Measurements from ENCODE around the gene CDK17.

CDK17 gene

DNA sequence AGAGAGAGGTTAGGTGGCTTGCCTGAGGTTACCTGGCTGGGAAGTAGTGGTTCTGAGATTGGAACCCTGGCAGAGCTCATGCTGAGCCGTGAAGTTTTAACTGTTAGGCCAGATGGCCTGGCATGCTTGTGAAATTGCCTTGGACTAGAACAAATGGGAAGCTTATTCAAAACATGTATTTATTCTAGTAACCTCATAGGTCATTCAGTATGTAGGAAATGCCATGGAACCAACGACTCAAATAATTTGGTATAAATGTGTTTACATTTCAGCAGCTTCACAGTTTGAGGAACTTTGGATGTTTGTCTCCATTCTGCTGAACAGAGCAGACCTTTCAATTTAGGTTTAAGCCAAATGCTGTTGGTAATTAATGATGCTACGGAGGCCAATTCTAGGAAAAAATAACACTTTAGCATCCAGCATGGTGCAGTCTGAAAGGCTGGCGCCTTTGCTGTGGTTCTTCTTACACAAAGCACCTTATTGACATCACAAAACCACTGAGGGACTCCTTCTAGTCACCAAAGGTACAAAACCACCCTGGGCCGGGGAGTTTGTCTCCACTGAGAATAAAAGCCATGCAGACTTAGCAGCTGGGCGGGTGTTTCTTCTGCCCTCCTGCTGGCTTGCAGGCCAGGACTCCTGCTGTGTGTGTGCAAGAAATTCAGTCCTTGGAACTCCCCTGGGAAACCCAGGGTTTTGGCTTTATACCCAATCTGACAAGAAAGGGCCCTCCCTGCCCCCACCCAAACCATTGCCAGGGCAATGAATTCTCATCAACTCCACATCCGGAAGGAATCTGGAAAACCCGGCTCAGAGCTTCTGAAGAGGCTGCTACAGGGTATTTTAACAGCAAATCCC lies 141.9 kb downstream of the CDK17 start:
- no peak for DNase-seq

DNA sequence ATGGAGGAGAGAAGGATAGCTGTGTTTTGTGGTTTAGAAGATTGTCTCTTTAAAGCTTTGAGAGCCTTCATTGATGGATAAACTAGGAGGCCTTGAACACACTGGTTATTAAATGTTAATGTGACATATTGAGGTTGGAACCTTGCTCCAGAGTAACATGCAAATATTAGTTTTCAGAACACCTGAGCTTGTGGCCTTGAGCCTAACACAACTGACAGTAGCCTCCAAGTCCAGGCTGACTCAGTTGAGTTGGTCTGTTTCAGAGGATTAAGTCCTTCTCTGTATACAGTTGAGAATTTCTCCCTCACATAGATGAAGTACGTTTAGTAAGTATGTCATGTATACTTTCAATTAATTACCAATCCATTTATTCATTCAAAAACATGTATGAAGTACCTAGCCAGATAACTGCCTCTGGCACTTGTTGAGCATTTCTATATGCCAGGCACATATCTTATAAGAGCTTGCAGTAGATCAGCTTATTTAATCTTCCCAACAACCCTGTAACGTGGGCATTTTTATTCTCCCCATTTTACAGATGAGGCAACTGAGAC lies 142.6 kb downstream of the CDK17 start:
- no peak for DNase-seq

DNA sequence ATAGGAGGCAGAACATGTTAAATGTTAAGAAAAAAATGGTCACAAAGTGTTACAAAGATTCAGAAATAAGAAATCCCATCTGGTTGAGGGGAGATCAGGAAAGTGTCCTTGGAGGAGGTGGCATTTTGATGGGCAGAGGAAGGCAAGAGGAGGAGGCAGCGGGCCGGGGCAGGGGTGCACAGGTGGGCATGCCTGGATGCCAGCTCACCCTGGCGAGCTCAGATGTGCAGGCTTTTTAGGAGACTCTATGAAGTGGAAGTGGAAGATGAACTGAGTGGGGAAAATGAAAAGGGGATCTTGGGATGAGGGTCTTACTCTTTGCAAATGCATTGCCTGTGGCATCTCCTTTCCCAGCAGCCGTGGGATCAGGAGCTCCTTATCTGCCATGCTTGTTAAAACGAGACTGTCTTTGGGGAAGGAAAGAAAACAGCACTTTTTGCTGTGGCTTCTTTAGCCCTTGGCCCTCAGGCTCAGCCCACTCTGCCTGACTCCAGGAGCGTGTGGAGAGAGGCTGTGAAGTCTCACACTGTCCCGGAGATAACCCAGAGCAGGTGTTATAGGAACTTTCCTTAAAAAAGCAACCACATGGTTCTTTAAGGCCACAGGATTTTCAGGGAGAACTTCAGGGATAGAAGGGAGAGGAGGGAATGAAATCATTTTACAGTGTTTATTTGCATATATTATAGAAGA lies 143.4 kb downstream of the CDK17 start:
- DNase-seq = no peak

DNA sequence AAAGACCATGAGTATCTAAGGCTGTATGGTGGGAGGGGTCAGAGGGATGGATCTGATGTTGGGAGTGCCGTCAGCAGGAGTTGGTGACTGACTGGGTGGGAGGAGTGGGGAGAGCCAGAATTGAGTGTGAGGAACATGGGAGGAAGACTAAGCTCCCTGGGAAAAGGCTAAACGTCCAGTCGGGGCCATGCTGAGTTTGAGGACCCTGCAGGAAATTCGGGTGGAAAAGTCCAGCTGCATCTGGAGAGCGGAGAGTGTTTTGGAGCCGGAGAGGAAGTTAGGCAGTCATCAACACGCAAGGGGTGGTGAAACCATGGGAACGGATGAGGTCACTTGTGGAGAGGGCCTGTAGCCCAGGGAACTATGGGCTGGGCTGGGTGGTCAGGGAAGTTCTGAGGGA lies 145.2 kb downstream of the CDK17 start:
- DNase-seq = no peak

DNA sequence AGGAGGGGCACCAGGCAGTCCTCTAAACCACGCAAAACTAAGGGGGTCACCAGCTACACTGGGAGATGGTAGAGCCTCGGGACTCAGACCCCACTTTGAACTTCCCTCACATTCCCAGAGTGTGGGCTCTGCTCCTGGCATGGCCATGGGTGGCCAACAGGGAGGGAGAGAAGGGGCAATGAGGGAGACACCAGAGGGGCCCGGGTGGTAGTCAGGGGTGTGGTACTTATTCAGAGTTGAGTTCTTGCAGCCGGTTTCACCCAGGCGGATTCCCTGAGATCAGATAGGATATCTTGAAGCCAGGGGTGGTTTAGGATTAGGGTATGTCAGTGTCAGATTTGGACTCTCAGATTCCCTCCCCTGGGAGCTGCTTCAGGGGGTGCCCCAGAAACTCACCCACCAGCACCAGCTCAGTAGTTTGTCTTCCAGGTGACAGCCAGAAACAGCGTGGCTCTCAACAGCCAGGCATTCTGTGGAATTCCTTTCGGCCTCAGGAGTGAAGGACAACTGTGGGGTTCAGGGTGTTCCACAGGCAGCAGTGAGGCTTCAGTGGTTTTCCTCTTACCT lies 150.0 kb downstream of the CDK17 start:
- no peak for DNase-seq

DNA sequence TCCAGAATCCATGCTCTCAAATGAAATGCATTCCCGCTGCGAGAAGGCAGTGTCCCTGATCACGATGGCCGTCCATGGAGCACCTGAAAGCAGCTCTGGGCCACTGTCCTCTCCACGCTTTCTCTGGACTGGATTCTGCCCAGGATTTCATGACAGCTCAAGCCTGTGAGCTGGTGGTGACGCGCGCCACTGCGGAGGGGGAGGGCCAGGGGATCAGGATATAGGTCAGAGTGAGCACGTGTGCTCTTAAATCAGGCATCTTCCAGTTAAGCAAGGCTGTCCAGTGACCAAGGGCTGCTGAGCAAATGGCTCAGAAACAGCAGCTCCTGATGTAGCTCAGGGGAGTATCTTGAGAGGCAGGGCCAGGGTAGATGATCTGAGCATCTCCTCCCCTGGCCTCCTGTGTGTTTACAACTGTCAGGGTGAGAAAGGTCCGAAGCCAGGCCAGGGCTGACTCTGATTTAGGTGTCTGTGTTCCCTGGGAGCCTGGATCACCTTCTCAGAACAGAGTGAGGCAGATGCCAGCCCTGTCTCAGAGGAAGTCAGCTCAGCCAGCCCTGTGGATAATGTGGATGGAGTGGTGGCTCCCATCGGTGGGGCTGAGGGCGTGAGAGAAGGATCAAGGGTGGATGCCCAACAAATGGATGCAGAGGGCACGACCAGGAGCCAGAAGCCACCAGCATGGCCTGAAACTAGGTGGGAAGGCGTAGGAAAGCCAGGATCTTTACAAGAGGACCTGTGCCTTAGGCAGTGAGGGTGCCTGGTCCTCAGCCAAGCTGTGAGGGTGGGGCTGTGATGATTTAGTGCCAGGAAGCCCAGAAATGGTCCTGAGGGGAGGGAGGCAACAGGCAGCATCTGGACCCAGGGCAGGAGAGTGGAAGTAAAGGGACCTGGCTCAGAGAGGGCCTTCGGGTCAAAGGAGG lies 150.8 kb downstream of the CDK17 start:
- DNase-seq = no peak

DNA sequence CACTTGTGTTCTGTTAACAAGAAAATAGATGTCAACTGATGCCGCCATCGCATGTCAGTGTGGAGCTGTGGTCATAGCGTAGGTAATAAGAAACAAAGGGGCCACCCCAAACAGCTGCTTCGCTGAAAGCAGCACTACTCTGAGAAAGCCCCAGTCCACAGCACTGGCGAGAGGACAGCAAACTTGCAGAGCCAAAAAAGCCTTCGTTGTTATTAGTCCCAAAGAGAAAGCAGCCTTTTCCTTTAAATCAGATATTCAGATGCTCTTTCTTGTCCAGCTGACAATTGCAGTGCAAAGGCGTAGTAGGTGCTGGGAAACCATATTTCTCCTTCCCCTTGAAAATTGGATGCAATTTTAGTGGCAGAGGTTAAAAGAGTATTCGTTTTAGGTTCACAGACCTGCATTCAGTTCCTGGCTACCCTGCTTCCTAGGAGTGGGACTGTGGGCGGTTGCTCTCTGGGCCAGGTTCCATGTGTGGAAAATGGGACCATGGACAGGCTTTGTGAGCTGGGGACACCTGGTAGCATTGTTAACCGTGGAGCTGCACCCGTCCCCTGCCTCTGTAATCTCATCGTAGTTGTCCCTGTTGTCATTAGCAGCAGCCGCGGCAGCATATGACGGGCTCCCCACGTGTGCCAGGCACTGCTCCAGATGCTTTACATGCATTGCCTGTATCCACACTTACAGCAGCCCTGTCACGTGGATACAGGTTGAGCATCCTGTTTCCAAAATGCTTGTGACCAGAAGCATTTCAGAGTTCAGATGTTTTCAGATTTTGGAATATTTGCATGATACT lies 151.9 kb downstream of the CDK17 start:
- DNase-seq = no peak

DNA sequence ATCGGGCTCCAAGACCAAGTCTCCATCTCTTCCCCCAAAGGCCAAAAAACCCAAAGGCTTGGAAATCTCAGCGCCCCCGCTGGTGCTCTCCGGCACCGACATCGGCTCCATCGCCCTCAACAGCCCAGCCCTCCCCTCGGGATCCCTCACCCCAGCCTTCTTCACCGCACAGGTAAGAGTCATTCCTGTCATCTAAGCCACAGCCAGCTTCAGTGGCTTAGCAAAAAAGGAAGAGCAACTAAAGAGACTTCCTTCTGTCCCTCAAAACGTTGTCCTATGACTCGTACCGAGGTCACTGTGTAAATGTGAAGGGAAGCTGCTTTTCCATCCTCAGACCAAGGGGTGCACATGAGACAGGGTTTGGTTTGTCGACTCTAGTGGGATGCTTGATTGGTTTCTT lies 152.7 kb downstream of the CDK17 start:
- no peak for DNase-seq

DNA sequence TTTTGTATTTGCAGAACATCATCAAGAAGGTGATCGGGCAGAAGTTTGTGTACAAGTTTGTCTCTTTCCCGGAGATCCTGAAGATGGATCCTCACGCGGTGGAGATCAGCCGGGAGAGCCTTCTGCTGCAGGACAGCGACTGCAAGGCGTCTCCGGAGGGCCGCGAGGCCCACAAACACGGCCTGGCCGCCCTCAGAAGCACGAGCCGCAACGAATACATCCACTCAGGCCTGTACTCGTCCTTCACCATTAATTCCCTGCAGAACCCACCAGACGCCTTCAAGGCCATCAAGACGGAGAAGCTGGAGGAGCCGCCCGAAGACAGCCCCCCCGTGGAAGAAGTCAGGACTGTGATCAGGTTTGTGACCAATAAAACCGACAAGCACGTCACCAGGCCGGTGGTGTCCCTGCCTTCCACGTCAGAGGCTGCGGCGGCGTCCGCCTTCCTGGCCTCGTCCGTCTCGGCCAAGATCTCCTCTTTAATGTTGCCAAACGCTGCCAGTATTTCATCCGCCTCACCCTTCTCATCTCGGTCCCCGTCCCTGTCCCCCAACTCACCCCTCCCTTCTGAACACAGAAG lies 153.2 kb downstream of the CDK17 start:
- DNase-seq = no peak

DNA sequence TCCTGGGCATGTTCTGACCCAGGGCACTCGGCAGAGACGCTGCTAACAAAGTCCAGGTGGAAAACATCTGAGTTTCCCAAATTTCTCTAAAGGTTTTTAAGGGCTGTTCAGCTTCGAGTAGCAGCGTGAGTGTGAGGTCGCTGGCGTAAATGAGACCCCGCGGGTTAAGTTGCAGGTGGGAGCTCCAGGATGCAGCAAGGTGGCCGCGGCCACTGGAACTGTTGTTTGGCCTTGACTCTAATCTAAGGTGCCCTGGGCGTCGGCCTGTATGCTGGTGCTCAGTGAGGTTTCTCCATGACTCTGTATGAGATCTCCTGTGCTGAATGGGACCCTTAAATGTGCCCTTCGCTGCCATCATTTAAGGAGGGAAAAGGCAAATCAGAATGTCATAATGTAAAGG lies 155.4 kb downstream of the CDK17 start:
- no peak for DNase-seq

DNA sequence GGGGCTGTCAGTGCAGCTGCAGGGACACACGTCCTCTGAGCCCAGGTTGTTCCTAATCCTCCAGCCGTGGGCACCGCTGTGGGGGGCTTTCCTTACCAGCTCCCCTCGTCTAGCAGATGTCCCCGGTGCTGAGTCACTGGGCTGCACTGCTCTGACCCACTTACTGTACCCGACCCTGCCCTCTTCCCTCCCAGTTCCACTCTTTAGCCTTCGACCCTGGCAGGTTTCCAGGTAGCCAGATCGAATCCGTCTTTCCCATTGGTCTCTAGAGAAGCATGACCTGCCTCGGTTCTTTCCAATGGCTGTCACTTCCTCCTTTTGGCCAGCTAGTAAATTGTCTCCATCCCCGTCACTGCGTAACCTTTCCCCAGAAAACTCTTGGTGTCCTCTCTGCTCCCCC lies 157.6 kb downstream of the CDK17 start:
- no peak for DNase-seq

DNA sequence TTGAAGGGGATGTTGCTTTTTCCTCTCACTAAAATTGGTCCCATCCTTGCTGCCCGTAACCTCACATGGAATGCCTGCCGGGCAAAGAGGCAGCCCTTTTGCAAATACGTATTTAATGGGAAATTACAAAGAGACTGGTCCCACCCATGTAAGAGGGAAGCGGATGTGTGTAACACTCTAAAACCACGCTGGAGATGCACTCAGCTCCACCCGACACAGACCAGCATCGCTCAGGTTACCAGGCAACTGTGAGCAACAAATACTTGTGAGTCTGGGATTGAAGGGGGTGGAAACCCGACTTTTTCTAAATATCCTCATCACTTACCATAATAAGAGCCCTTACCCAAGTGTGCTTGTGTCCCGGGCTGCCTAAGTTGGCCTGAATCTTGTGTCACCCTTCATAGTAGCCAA lies 158.4 kb downstream of the CDK17 start:
- no peak for DNase-seq

DNA sequence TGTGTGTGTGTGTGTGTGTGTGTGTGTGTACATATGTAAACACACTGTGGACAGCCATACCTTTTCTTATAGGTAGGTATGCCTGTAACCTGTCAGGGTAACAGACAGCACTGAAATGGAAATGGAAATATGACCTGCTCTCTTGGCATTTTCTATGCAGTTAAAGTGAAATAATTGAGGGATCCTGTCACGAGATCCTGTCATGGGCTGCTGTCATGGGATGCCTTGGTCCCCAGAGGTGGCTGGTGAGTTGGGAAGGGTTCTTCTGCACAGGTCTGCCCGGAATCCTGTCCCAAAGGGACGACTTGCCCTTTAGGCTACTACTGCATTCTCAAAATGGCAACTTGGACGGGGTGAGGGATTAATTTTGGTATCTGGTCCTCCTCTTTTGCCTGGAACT lies 158.8 kb downstream of the CDK17 start:
- DNase-seq = no peak

DNA sequence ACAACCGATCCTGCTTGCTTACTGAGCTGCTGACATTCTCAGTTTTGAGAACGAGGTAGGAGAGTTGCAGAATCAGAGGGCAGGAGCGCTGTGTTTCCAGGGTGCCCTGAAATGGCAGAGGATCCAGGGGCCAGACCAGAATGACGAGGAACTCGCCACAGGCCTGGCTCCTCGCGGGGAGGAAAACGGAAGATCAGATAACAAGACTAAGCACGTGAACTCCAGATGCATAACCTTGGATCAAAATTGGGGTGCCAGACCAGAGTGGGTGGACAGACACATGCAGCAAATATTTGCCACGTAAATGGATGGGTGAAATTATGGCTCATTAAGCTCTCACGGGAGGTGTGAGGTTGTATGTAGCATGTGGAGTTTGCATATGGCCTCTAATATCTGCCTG lies 159.6 kb downstream of the CDK17 start:
- no peak for DNase-seq

DNA sequence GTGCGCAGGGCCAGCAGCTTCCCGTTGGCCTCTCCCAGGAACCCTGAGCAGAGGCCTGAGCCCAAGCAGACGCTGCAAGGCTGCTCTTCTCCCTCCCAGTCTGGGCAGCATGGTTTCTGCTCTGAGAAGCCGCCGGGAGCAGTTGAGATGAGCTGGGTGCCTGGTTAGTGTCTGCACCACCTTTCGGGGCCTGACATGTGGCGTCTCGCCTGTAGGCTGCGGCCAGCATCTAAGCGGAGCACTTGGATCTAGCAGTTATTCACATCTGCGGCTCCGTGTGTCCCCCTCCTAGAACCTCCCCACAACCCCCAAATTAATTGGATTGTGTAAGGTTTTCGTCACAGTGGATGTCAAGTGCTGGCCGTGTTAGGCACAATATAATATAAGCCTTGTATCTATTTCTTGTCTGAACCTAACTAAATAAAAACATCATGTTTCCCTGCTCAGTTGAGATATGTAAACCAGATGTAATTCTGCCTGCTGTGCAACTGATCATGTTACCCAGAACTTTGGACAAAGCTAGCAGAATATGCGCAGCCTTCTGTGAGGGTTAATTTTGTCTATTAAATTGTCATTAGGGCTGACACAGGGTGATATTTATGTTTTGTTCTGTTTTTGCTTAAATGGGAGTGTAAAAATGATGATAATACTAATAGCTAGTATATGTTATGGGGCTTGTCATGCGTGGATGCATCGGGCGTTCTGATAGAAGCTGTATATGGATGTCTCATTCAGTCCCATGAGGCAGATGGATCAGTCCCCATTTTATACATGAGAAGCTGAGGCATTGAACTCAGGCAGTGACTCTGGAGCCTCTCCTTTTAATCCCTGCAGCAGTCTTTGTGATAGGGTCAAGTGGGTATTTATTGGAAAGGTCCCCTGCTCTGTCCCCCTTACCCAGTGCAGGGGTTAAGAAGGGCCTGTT lies 160.3 kb downstream of the CDK17 start:
- DNase-seq = no peak

DNA sequence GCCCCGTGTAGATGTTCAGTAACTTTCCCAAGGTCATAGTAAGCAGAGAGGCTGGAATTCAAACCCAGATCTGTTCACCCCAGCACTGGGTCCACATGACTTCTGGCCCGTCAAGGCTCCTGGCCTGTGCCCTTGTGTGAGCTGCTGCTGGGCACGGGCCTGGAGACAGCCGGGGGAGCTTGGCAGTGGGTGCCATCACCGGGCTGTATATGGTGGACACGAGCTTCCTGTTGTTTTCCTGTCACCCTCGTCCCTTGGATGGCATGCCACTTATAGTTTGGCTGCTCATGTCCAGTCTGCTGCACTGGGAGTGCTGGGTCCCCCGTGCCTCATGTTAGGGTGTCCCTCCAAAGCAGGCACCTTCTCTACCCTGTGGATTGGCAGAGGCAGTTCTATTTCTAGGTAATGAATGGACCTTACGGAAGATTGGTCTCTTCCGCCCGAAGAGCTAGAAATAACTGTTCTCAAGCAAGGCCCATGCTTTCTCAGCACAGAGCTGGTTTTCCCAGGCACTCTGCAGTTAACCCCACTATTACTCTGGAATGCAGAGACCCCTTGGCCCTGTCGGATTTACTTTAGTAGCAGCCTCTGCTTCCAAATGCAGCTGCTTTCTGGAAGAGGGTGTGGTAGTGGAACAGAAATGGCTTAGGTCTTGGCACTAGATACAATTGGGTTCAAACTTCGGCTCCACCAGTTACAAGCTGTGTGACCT lies 161.7 kb downstream of the CDK17 start:
- no peak for DNase-seq

DNA sequence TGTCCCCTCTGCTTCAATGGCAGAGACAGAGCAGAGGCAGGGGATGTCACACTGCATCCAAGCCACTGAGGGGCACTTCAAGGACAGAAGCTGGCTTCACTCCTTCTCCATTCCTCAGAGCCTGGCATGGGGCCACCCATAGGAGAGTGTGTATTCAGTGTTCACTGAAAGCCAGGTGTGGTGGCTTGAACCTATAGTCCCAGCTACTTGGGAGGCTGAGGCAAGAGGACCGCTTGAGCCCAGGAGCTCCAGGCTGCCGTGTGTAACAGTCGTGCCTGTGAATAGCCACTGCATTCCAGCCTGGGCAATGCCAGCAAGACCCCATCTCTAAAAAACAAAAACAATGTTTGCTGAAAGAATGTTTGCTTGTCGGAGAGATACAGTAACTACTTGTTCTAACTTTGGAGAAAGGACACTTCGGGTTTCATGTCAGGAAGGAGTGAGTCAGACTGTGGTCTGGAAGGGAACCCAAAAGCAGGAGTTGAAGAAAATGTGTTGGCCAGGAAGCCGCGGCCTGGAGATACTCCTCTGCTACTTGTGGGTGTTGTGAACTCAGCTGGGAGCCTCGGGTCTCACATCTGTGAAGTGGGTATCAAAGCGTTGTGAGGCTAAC lies 162.7 kb downstream of the CDK17 start:
- DNase-seq = no peak

DNA sequence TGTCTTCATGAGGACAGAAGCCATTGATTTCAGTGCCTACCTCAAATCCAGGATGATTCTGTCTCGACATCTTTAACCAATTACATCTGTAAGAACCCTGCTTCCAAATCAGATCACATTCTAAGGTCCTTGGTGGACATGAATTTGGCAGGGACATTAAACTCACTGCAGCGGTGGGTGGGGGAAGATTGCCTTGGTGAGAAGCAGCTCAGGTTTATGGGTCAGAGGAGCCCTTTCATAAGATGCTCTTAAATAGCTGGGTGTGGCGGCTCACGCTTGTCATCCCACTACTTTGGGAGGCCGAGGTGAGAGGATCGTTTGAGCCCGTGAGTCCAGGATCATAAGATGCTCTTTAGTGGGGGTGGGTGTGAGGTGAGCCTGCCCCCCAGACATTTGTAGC lies 163.2 kb downstream of the CDK17 start:
- DNase-seq = no peak

DNA sequence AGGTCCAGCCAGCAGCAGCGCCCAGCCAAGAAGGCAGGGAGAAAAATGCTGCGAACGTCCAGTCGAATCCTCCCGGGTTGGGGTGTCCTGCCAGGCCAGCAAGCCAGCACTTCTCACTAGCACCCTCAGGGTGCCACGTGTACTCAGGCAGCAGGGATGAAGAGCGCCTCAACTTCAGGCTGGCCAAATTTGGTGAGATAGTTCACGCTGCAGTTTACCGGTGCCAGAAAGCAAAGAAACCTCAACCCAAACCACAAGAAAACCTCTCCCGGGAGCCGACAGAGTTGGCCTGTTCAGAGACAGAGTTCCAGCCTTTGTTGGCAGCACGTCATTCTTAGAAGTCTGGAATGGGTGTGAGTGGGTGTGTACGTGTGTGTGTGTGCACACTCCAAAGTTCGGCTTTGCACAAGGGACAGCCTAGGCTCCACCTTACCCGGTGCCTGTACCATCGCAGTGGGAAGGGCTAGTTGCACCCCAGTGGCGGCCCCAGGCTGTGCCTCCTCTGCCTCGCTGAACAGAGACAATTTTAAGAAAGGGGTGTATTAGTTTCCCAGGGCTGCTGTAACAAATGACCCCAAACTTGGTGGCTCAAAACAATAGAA lies 163.9 kb downstream of the CDK17 start:
- no peak for DNase-seq
